ENCODE data around the gene NPIPB9.
"Not testable (repeated sequence)": the region's sequence is repeated elsewhere in the genome, so short reads cannot be mapped to it uniquely, and the experiment has no call there.

DNA sequence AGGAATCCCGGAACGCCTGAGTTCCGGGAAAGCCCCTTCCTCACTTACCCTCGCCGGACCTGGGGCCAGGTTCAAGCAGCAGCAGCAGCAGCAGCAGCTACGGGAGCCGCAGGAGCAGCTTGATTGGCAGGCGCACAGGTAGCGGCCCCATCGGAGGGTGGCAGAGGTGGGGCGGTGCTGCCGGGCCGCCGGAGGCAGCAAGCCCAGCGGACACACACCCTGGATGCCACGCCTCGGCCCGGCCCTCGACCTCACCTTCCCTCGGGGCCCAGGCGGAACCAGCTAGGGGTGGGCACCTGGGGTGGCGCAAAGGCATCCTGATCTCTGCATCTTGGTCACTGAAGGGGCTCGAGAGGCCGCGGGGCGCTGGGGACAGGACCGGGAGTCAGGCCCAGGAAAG lies 11.0 kb upstream of the NPIPB9 start:
- TF ChIP-seq, protein P1, sequence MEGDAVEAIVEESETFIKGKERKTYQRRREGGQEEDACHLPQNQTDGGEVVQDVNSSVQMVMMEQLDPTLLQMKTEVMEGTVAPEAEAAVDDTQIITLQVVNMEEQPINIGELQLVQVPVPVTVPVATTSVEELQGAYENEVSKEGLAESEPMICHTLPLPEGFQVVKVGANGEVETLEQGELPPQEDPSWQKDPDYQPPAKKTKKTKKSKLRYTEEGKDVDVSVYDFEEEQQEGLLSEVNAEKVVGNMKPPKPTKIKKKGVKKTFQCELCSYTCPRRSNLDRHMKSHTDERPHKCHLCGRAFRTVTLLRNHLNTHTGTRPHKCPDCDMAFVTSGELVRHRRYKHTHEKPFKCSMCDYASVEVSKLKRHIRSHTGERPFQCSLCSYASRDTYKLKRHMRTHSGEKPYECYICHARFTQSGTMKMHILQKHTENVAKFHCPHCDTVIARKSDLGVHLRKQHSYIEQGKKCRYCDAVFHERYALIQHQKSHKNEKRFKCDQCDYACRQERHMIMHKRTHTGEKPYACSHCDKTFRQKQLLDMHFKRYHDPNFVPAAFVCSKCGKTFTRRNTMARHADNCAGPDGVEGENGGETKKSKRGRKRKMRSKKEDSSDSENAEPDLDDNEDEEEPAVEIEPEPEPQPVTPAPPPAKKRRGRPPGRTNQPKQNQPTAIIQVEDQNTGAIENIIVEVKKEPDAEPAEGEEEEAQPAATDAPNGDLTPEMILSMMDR (IDR thresholded peaks at IDR 0.05) = not testable (repeated sequence)
- TF ChIP-seq POLR2AphosphoS5 (IDR thresholded peaks at IDR 0.05; ENCODE audit: insufficient read depth in 1 of 2, low read depth in 1 of 2) = not testable (repeated sequence)

Measured in vagina (tissue), 2 donors.